A549 (cell line): ENCODE measurements around the gene SH3RF3.

Experiments
- BHLHE40 ChIP-seq: IDR thresholded peaks from 2 replicates; pipeline ENCODE4 v1.6.1; 2012; ENCODE audit warnings: low read depth, low read length, inconsistent platforms
- ESRRA ChIP-seq: fragments of 150-350 bp; IDR thresholded peaks from 2 replicates; pipeline ENCODE4 v1.6.1; 2014; ENCODE audit warnings: mild to moderate bottlenecking, low read length, borderline replicate concordance
- HDAC2 ChIP-seq: fragments of 200-600 bp; sonication (generic); IDR thresholded peaks from 2 replicates; pipeline ENCODE4 v1.6.1; 2016
- JUN ChIP-seq, 2 experiments: fragments of >200 bp; sonication (Bioruptor Twin); formaldehyde crosslinking; IDR thresholded peaks; 2 replicates in 1 of 2; 3 replicates in 1 of 2; pipeline ENCODE4 v1.6.1; 2016 to 2017
- POLR2A ChIP-seq: IDR thresholded peaks from 2 replicates; pipeline ENCODE4 v1.6.1; 2012; ENCODE audit warnings: mild to moderate bottlenecking, low read length
- RAD21 ChIP-seq, 2 experiments: fragments of >200 bp in 1 of 2; sonication (Bioruptor Twin) in 1 of 2; formaldehyde crosslinking in 1 of 2; IDR thresholded peaks in 1 of 2; conservative IDR thresholded peaks in 1 of 2; 2 replicates in 1 of 2; 3 replicates in 1 of 2; pipeline ENCODE4 v1.6.1; 2012 to 2018; ENCODE audit warnings: inconsistent platforms in 1 of 2
- TF ChIP-seq, protein P1 (sequence below): fragments of >200 bp; sonication (Bioruptor Twin); formaldehyde crosslinking; IDR thresholded peaks from 3 replicates; pipeline ENCODE4 v1.5.1; 2016

DNA sequence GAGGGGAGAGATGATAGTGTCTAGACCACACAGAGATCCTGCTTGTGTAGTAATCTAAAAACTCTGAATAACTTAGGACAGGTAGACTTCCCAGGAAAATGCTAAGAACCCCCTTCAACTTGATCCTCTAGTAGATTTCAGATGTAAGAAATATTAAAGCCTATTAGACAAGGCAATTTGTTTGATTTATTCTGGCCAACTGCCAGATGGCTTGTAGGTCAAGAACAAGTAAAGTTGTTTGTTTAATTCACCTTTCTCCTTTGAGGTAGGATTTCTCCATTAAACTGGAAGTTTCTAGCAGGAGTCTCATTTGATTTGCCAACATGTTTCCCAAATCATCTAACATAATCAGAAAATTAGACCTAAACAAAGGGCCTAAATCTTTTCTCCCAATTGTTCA lies 48.6 kb downstream of the SH3RF3 start:
- no peak for TF ChIP-seq ESRRA
- TF ChIP-seq, protein P1, sequence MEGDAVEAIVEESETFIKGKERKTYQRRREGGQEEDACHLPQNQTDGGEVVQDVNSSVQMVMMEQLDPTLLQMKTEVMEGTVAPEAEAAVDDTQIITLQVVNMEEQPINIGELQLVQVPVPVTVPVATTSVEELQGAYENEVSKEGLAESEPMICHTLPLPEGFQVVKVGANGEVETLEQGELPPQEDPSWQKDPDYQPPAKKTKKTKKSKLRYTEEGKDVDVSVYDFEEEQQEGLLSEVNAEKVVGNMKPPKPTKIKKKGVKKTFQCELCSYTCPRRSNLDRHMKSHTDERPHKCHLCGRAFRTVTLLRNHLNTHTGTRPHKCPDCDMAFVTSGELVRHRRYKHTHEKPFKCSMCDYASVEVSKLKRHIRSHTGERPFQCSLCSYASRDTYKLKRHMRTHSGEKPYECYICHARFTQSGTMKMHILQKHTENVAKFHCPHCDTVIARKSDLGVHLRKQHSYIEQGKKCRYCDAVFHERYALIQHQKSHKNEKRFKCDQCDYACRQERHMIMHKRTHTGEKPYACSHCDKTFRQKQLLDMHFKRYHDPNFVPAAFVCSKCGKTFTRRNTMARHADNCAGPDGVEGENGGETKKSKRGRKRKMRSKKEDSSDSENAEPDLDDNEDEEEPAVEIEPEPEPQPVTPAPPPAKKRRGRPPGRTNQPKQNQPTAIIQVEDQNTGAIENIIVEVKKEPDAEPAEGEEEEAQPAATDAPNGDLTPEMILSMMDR = no peak
- TF ChIP-seq HDAC2 = no peak
- no peak for TF ChIP-seq JUN (IDR thresholded peaks at IDR 0.05)
- no peak for TF ChIP-seq RAD21 (conservative IDR thresholded peaks at IDR 0.05 in 1 of 2, IDR thresholded peaks at IDR 0.05 in 1 of 2)
- no peak for TF ChIP-seq POLR2A
- TF ChIP-seq BHLHE40 = no peak
